ENCODE data around the gene IP6K3. TPM values are rescaled to one million over a fixed set of nuclear protein-coding genes. Genes with fewer than 3 reads are reported as not detected.
A peak's percentile ranks its signal among the peaks of the same experiment; 100 is the strongest.

Gene IP6K3
- polyA plus RNA-seq, 3 donors = not detected

DNA sequence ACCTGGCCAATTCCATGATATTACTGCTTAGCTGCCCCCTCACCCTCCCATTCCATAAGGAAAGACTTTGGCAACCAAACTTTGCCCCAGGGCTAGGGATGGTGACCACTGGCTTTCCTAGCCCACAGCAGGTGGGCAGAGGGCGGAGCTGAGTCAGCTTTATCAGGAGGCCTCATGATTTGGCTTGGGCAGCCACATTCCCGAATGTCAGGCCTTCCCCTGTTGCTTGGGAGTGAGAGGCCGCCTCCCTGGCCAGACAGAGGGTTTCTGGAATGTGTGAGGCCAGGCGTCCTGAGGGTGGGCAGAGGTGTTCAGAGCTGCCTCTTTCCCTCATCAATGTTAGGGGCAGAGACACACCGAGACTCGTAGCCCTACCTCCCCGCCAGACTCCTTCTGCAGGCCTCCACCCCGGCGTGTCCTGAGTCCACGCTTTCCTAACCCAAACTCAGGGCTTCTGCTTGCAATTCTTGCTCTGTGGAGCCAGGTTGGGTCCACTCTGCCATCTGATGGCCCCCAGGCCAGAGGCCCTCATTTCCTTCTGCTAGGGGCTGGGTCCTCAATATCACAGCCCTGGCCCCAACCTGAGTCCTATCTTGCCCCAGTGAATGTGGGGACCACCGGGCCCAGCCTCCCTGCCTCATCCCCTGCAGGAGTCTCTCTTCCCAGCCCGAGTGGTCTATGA lies 54.5 kb downstream of the IP6K3 start:
- no peak overlapping the region for H3K4me3 ChIP-seq (replicated peaks in 1 of 3; ENCODE audit: low read depth in 2 of 3, low read length in 3 of 3)
- Mint-ChIP-seq H3K27me3 (ENCODE audit: low read depth in 3 of 3) (peaks cover 0 to 3% (median 0%) of the 10 kb centered on the region in 3 donors), H3K27ac (peak overlapping the region in 6 of 7 donors; percentile 15 to 82 (median 68)), H3K36me3 (peaks cover 35 to 51% of the 10 kb centered on the region in 2 donors), H3K4me1 (peaks cover 18% of the 10 kb centered on the region), H3K9me3 (no peaks in the 10 kb centered on the region), H3K4me3 (no peak overlapping the region)
- intact Hi-C loops (cut with micrococcal nuclease) = no loop called here
- H3K36me3 ChIP-seq (replicated peaks in 1 of 2; ENCODE audit: control insufficient read depth in 1 of 2, insufficient read depth in 2 of 2, low read length in 2 of 2) = peaks cover 8 to 24% of the 10 kb centered on the region in 2 donors
- TF ChIP-seq, protein P1, sequence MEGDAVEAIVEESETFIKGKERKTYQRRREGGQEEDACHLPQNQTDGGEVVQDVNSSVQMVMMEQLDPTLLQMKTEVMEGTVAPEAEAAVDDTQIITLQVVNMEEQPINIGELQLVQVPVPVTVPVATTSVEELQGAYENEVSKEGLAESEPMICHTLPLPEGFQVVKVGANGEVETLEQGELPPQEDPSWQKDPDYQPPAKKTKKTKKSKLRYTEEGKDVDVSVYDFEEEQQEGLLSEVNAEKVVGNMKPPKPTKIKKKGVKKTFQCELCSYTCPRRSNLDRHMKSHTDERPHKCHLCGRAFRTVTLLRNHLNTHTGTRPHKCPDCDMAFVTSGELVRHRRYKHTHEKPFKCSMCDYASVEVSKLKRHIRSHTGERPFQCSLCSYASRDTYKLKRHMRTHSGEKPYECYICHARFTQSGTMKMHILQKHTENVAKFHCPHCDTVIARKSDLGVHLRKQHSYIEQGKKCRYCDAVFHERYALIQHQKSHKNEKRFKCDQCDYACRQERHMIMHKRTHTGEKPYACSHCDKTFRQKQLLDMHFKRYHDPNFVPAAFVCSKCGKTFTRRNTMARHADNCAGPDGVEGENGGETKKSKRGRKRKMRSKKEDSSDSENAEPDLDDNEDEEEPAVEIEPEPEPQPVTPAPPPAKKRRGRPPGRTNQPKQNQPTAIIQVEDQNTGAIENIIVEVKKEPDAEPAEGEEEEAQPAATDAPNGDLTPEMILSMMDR (IDR thresholded peaks at IDR 0.05) = no peak
- H3K4me2 ChIP-seq (replicated peaks; ENCODE audit: extremely low read depth, low read length, poor library complexity, severe bottlenecking) = no peak overlapping the region
- peaks cover 4 to 10% of the 10 kb centered on the region in 2 donors for H3K4me1 ChIP-seq (ENCODE audit: control insufficient read depth in 1 of 2, insufficient read depth in 2 of 2, low read length in 2 of 2)
- no peak for DNase-seq
- H3K9ac ChIP-seq (ENCODE audit: insufficient read depth, low read length, poor library complexity, severe bottlenecking) = peak overlapping the region; percentile 21
- H3K27ac ChIP-seq (ENCODE audit: low read depth in 1 of 2, low read length in 2 of 2) = no peak overlapping the region
- 84% methylated on average over 8 of the region's 12 CpGs for WGBS (ENCODE audit: insufficient coverage)
- no peaks in the 10 kb centered on the region for H4K20me1 ChIP-seq (ENCODE audit: insufficient read depth, low read length)
- H2AFZ ChIP-seq (ENCODE audit: insufficient read depth, low read depth, low read length, poor library complexity, severe bottlenecking) = no peak overlapping the region
- no peaks in the 10 kb centered on the region for H3K27me3 ChIP-seq (ENCODE audit: control insufficient read depth in 2 of 2, insufficient read depth in 2 of 2, low read length in 2 of 2)
- H3K79me2 ChIP-seq (ENCODE audit: insufficient read depth, low read length) = no peaks in the 10 kb centered on the region
- no peaks in the 10 kb centered on the region for H3K9me3 ChIP-seq (replicated peaks in 1 of 2; ENCODE audit: control insufficient read depth in 1 of 2, insufficient read depth in 1 of 2, low read length in 2 of 2)

DNA sequence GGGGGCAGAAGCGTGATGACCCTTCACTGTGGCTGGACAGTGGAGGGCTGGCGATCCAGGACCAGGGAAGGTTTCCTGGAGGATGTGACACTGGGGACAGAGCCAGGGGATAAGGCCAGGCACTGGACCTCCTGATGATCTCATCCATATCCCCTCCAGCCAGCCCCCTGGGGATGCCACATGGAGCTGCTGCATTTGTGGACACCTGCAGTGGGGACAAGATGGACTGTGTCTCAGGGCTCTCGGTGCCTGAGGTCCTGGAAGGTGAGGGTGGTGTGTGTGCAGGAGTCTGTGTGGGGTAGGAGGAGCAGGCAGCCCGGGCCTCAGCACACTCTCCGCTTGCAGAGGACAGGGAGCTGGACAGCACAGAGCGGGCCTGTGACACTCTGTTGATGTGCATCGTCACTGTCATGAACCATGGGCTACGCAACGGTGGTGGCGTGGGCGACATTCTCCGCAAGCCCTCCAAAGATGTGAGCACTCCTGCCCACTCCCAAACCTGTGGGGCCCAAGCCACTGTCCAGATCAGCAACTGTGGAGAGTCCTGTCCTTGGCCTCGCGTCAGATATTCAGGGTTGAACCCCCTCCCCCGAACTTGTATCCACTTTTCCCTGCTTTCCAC lies 55.1 kb downstream of the IP6K3 start:
- H3K9me3 ChIP-seq (replicated peaks in 1 of 2; ENCODE audit: control insufficient read depth in 1 of 2, insufficient read depth in 1 of 2, low read length in 2 of 2) = no peaks in the 10 kb centered on the region
- no peak overlapping the region for H3K27ac ChIP-seq (ENCODE audit: low read depth in 1 of 2, low read length in 2 of 2)
- peak overlapping the region in 3 of 7 donors; percentile 15 to 54 (median 37) for H3K27ac Mint-ChIP-seq
- H4K20me1 ChIP-seq (ENCODE audit: insufficient read depth, low read length) = no peaks in the 10 kb centered on the region
- TF ChIP-seq, protein P1 (IDR thresholded peaks at IDR 0.05) = no peak
- peaks cover 6 to 18% of the 10 kb centered on the region in 2 donors for H3K36me3 ChIP-seq (replicated peaks in 1 of 2; ENCODE audit: control insufficient read depth in 1 of 2, insufficient read depth in 2 of 2, low read length in 2 of 2)
- H3K36me3 Mint-ChIP-seq = peaks cover 31 to 52% of the 10 kb centered on the region in 2 donors
- H3K4me3 Mint-ChIP-seq = no peak overlapping the region
- no peak for DNase-seq
- peaks cover 0 to 3% (median 0%) of the 10 kb centered on the region in 3 donors for H3K27me3 Mint-ChIP-seq (ENCODE audit: low read depth in 3 of 3)
- H3K79me2 ChIP-seq (ENCODE audit: insufficient read depth, low read length) = no peaks in the 10 kb centered on the region
- H3K9ac ChIP-seq (ENCODE audit: insufficient read depth, low read length, poor library complexity, severe bottlenecking) = no peak overlapping the region
- H3K4me1 Mint-ChIP-seq = peaks cover 18% of the 10 kb centered on the region
- H3K27me3 ChIP-seq (ENCODE audit: control insufficient read depth in 2 of 2, insufficient read depth in 2 of 2, low read length in 2 of 2) = no peaks in the 10 kb centered on the region
- no peak overlapping the region for H3K4me3 ChIP-seq (replicated peaks in 1 of 3; ENCODE audit: low read depth in 2 of 3, low read length in 3 of 3)
- peaks cover 0 to under 1% (median 0%) of the 10 kb centered on the region in 7 donors for H3K9me3 Mint-ChIP-seq
- H2AFZ ChIP-seq (ENCODE audit: insufficient read depth, low read depth, low read length, poor library complexity, severe bottlenecking) = no peak overlapping the region
- no peak overlapping the region for H3K4me2 ChIP-seq (replicated peaks; ENCODE audit: extremely low read depth, low read length, poor library complexity, severe bottlenecking)
- 94% methylated on average over 13 of the region's 15 CpGs for WGBS (ENCODE audit: insufficient coverage)
- intact Hi-C loops (cut with micrococcal nuclease) = no loop called here
- peaks cover 4 to 10% of the 10 kb centered on the region in 2 donors for H3K4me1 ChIP-seq (ENCODE audit: control insufficient read depth in 1 of 2, insufficient read depth in 2 of 2, low read length in 2 of 2)

Measured in CD14-positive monocyte (primary cell).